Mesothelial cell of epicardium (in vitro differentiated cells): ENCODE measurements around the gene PDZD7. TPM values are rescaled to one million over a fixed set of nuclear protein-coding genes. Genes with fewer than 3 reads are reported as not detected.
A peak's percentile ranks its signal among the peaks of the same experiment; 100 is the strongest.

ENCODE experiments used
- DNase-seq, 2 experiments: peaks; one replicate each; pipeline ENCODE4 v3.0.0; 2021; ENCODE audit warnings: low spot score in 2 of 2; ENCODE audit not compliant: unreplicated experiment in 2 of 2
- H3K27ac Mint-ChIP-seq: 2 replicates; pipeline ENCODE4 v1.8.0; 2021; ENCODE audit warnings: mixed read lengths
- H3K27me3 Mint-ChIP-seq: 2 replicates; pipeline ENCODE4 v1.8.0; 2021; ENCODE audit warnings: low read depth, mixed read lengths
- H3K36me3 Mint-ChIP-seq: 2 replicates; pipeline ENCODE4 v1.8.0; 2021; ENCODE audit warnings: mixed read lengths
- H3K4me1 Mint-ChIP-seq: 2 replicates; pipeline ENCODE4 v1.8.0; 2021; ENCODE audit warnings: mixed read lengths
- H3K4me3 Mint-ChIP-seq: 2 replicates; pipeline ENCODE4 v1.8.0; 2021; ENCODE audit warnings: mild to moderate bottlenecking, moderate library complexity, mixed read lengths
- H3K9me3 Mint-ChIP-seq: 2 replicates; pipeline ENCODE4 v1.8.0; 2021; ENCODE audit warnings: mixed read lengths
- total RNA-seq: library from RNA; stranded (reverse); gene quantifications from 3 replicates; pipeline ENCODE4 v1.2.1, GENCODE V29; 2021
- TF ChIP-seq, protein P1 (sequence below): fragments of 200-600 bp; sonication (generic); IDR thresholded peaks from one replicate; pipeline ENCODE4 v1.5.0; 2021; ENCODE audit warnings: antibody characterized with exemption; ENCODE audit not compliant: unreplicated experiment

PDZD7 gene
- total RNA-seq, 1 donor from 2014 or later: 1.8 TPM

DNA sequence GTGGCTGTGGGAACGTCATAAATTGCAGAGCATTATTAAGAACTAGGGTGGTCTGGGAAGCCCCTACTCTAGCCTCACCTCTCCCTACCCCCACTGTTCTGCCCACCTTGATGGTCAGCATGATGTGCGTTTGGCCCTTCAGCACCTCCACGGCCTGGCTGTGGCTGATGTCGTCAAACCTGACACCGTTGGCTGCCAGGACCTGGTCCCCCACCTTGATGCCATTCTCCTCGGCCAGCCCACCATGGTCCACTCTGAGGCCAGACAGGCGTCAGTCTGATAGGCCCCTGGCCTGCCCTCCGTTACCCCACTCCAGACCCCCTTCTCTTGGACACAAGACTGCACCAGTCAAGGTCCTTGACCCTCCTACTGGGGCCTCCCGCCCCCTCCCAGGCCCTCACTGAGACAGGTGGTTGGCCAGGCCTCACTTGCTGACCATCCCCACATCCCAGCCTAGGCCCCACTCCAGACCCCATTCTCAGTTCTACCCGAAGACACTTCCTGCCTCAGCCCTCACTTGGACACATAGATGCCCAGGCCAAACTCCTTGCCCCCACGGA is 9.2 kb downstream of the PDZD7 start:
- Mint-ChIP-seq H3K36me3 (no peaks in the 10 kb centered on the region), H3K9me3 (no peaks in the 10 kb centered on the region), H3K4me1 (peaks cover 5% of the 10 kb centered on the region), H3K27ac (no peak overlapping the region), H3K4me3 (no peak overlapping the region), H3K27me3 (peaks cover 30% of the 10 kb centered on the region)
- TF ChIP-seq, protein P1, sequence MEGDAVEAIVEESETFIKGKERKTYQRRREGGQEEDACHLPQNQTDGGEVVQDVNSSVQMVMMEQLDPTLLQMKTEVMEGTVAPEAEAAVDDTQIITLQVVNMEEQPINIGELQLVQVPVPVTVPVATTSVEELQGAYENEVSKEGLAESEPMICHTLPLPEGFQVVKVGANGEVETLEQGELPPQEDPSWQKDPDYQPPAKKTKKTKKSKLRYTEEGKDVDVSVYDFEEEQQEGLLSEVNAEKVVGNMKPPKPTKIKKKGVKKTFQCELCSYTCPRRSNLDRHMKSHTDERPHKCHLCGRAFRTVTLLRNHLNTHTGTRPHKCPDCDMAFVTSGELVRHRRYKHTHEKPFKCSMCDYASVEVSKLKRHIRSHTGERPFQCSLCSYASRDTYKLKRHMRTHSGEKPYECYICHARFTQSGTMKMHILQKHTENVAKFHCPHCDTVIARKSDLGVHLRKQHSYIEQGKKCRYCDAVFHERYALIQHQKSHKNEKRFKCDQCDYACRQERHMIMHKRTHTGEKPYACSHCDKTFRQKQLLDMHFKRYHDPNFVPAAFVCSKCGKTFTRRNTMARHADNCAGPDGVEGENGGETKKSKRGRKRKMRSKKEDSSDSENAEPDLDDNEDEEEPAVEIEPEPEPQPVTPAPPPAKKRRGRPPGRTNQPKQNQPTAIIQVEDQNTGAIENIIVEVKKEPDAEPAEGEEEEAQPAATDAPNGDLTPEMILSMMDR: no peak
- no peak for DNase-seq

- H3K4me3 Mint-ChIP-seq: no peak overlapping the region
- no peak overlapping the region for H3K27ac Mint-ChIP-seq
- DNase-seq: no peak
- TF ChIP-seq, protein P1: no peak
- H3K4me1 Mint-ChIP-seq: peaks cover 7% of the 10 kb centered on the region
- peaks cover 35% of the 10 kb centered on the region for H3K27me3 Mint-ChIP-seq
- no peaks in the 10 kb centered on the region for H3K36me3 Mint-ChIP-seq
- H3K9me3 Mint-ChIP-seq: no peaks in the 10 kb centered on the region
Observed at GRCh38 chr10:101021239-101021638, 9.7 kb downstream of the PDZD7 start.

- Mint-ChIP-seq H3K36me3 (no peaks in the 10 kb centered on the region), H3K27ac (no peak overlapping the region), H3K4me1 (peaks cover 7% of the 10 kb centered on the region), H3K27me3 (peaks cover 38% of the 10 kb centered on the region), H3K9me3 (no peaks in the 10 kb centered on the region), H3K4me3 (no peak overlapping the region)
- TF ChIP-seq, protein P1: no peak
- DNase-seq: no peak
Observed at GRCh38 chr10:101020427-101021075, 10.4 kb downstream of the PDZD7 start.

GRCh38 chr10:101019440-101019703 is 11.6 kb downstream of the PDZD7 start:
- H3K4me1 Mint-ChIP-seq: peaks cover 9% of the 10 kb centered on the region
- peaks cover 41% of the 10 kb centered on the region for H3K27me3 Mint-ChIP-seq
- no peak overlapping the region for H3K4me3 Mint-ChIP-seq
- no peaks in the 10 kb centered on the region for H3K36me3 Mint-ChIP-seq
- DNase-seq: no peak
- no peaks in the 10 kb centered on the region for H3K9me3 Mint-ChIP-seq
- TF ChIP-seq, protein P1: no peak
- no peak overlapping the region for H3K27ac Mint-ChIP-seq

GRCh38 chr10:101018600-101019439 is 12.1 kb downstream of the PDZD7 start:
- Mint-ChIP-seq H3K9me3 (no peaks in the 10 kb centered on the region), H3K4me1 (peaks cover 12% of the 10 kb centered on the region), H3K36me3 (no peaks in the 10 kb centered on the region), H3K27ac (peak overlapping the region; percentile 11), H3K4me3 (peak overlapping the region; percentile 20), H3K27me3 (peaks cover 44% of the 10 kb centered on the region)
- DNase-seq: peak; percentile 63 to 86
- TF ChIP-seq, protein P1: peak; percentile 59
